KOPT-K1 (cell line): ENCODE data around the gene PIGH.

ENCODE experiments used
- H3K27ac ChIP-seq: fragments of 200-600 bp; sonication (generic); 2 replicates; pipeline ENCODE4 v1.5.1; 2016; ENCODE audit warnings: antibody characterized with exemption, mild to moderate bottlenecking, low read depth, low read length; ENCODE audit not compliant: poor library complexity, severe bottlenecking
- H3K36me3 ChIP-seq: fragments of 200-600 bp; sonication (generic); 2 replicates; pipeline ENCODE4 v1.5.1; 2017; ENCODE audit warnings: antibody characterized with exemption, mild to moderate bottlenecking, low read length, moderate library complexity; ENCODE audit not compliant: insufficient read depth
- H3K9me3 ChIP-seq: fragments of 200-600 bp; sonication (generic); 2 replicates; pipeline ENCODE4 v1.5.1; 2017; ENCODE audit warnings: antibody characterized with exemption, low read length, mild to moderate bottlenecking; ENCODE audit not compliant: insufficient read depth, poor library complexity, severe bottlenecking

PIGH gene

GRCh38 chr14:67573228-67574010, 26.6 kb downstream of the PIGH start:
- Histone ChIP-seq H3K36me3 (no peaks in the 10 kb centered on the region), H3K9me3 (no peaks in the 10 kb centered on the region), H3K27ac (no peak overlapping the region)

DNA sequence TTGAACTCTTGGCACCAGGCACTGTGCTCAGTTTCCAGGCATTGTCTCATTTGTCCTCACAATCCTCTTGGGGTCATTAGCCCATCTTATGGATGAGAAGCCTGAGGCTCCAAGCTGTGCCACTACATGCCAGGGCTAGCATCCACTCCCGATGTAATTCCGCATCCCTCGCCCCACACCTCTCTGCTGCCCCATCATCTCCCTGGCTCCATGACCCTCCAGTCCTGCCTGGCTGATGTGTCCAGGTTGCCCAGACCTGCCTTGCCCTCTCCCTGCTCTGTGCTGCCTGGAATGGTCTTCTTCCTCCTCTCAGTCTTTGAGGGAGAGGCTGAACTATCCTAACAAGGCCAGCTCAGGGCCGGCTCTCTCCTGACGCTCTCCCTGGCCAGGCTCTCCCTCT, 27.5 kb downstream of the PIGH start:
- Histone ChIP-seq H3K9me3 (no peaks in the 10 kb centered on the region), H3K36me3 (no peaks in the 10 kb centered on the region)

GRCh38 chr14:67571991-67572323, 28.1 kb downstream of the PIGH start:
- Histone ChIP-seq H3K27ac (no peak overlapping the region), H3K9me3 (no peaks in the 10 kb centered on the region), H3K36me3 (no peaks in the 10 kb centered on the region)

More for the DNA sequence above, 27.5 kb downstream of the PIGH start:
- H3K27ac ChIP-seq: no peak overlapping the region

- Histone ChIP-seq H3K36me3 (no peaks in the 10 kb centered on the region), H3K27ac (no peak overlapping the region), H3K9me3 (no peaks in the 10 kb centered on the region)
Measured at GRCh38 chr14:67571275-67571990, 28.6 kb downstream of the PIGH start.

- H3K27ac ChIP-seq: no peak overlapping the region
- no peaks in the 10 kb centered on the region for H3K9me3 ChIP-seq
- H3K36me3 ChIP-seq: no peaks in the 10 kb centered on the region
Measured at GRCh38 chr14:67570453-67570852, 29.6 kb downstream of the PIGH start.

DNA sequence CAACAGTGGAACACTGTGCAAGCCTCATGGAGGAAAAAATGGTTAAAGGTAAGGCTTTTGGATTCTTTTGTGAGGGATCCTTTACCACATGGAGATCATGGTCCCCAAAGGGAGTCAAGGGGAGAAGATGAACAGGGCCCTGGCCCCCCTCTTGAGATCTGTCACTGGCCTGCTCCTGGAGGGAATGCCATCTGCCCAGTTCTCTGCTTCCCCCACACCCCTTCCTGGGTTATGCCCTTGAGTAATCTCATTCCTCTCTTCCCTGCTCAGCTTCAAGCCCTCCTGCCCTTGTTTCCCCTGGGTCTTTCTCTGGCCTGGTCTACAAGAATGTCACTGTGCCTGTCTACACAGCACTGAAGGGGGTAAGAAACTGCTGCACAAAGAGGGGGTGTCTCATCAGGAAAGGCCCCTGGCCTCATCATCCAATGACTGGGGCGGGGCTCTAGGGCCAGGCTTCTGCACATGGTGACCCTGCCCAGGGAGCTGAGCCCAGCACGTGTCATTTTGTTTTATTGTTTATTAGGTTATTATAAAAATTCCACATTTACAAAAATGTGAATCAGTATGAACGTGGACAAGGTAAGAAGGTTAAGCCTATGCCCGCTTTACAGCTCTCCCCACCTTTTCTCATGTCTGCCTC, 30.3 kb downstream of the PIGH start:
- H3K27ac ChIP-seq: no peak overlapping the region
- no peaks in the 10 kb centered on the region for H3K9me3 ChIP-seq
- no peaks in the 10 kb centered on the region for H3K36me3 ChIP-seq

GRCh38 chr14:67569011-67569650, 30.9 kb downstream of the PIGH start:
- no peaks in the 10 kb centered on the region for H3K9me3 ChIP-seq
- no peak overlapping the region for H3K27ac ChIP-seq
- H3K36me3 ChIP-seq: no peaks in the 10 kb centered on the region

DNA sequence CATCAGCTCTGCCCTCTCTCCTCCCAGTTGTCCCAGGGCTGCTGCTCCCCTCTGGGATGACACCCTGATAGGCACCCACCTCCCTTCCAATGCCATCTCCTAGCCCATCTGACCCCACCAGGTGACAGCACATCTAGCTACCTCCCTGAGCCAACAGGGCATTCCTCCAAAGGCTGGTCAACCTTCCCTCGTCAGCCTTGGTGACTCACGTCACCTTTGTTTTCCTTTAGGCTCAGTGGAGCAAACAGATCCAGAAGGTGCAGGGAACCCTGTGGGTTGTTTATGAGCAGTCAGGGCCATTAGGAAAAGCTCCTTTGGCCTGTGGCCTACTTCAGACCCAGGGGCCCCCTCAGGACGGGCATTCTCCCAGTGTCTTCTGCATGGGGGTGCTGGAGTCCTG, 32.4 kb downstream of the PIGH start:
- Histone ChIP-seq H3K9me3 (no peaks in the 10 kb centered on the region), H3K27ac (no peak overlapping the region)

GRCh38 chr14:67566908-67567307, 33.2 kb downstream of the PIGH start:
- Histone ChIP-seq H3K36me3 (no peaks in the 10 kb centered on the region), H3K9me3 (no peaks in the 10 kb centered on the region), H3K27ac (no peak overlapping the region)

More for the DNA sequence above, 32.4 kb downstream of the PIGH start:
- H3K36me3 ChIP-seq: no peaks in the 10 kb centered on the region

- Histone ChIP-seq H3K9me3 (no peaks in the 10 kb centered on the region), H3K36me3 (no peaks in the 10 kb centered on the region), H3K27ac (no peak overlapping the region)
Measured at GRCh38 chr14:67564236-67564635, 35.8 kb downstream of the PIGH start.

- no peaks in the 10 kb centered on the region for H3K36me3 ChIP-seq
- H3K9me3 ChIP-seq: no peaks in the 10 kb centered on the region
- H3K27ac ChIP-seq: no peak overlapping the region
Measured at GRCh38 chr14:67562776-67563150, 37.3 kb downstream of the PIGH start.

- H3K27ac ChIP-seq: no peak overlapping the region
- H3K9me3 ChIP-seq: no peaks in the 10 kb centered on the region
- H3K36me3 ChIP-seq: no peaks in the 10 kb centered on the region
Measured at GRCh38 chr14:67562025-67562775, 37.9 kb downstream of the PIGH start.

GRCh38 chr14:67559639-67560038, 40.4 kb downstream of the PIGH start:
- H3K9me3 ChIP-seq: no peaks in the 10 kb centered on the region
- no peak overlapping the region for H3K27ac ChIP-seq
- no peaks in the 10 kb centered on the region for H3K36me3 ChIP-seq

- no peak overlapping the region for H3K27ac ChIP-seq
- H3K36me3 ChIP-seq: no peaks in the 10 kb centered on the region
- H3K9me3 ChIP-seq: no peaks in the 10 kb centered on the region
Measured at GRCh38 chr14:67557656-67558055, 42.4 kb downstream of the PIGH start.

DNA sequence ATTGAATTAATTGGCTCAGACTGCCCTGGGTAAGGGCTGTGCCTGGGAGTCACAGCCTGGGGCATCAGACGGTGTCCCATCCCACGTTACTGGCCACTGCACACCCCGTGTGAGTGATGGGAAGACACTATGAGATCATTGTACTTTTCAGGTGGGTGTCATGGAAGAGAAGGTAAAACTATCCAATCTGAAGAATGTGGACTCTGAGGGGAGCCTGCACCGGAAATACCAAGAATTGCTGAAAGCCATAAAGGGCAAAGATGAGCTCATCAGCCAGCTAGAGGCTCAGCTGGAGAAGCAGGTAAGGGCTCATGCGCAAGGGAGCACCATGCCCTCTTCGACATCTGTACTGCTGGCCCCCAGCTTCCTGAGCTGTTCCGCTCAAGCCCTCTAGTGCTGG, 43.0 kb downstream of the PIGH start:
- no peaks in the 10 kb centered on the region for H3K9me3 ChIP-seq
- no peaks in the 10 kb centered on the region for H3K36me3 ChIP-seq
- H3K27ac ChIP-seq: no peak overlapping the region
